Activated CD8-positive, alpha-beta memory T cell treated with anti-CD3 and anti-CD28 coated beads, Interleukin-2, amount 50 U/mL, for 24 hours (primary cell): Measurements from ENCODE around the gene RSPH10B2.
"Not testable (repeated sequence)": the region's sequence is repeated elsewhere in the genome, so short reads cannot be mapped to it uniquely, and the experiment has no call there.

Source experiments
- DNase-seq: peaks from one replicate; pipeline ENCODE4 v3.0.0-alpha.2; 2020; ENCODE audit errors: extremely low read depth

Gene RSPH10B2

DNA sequence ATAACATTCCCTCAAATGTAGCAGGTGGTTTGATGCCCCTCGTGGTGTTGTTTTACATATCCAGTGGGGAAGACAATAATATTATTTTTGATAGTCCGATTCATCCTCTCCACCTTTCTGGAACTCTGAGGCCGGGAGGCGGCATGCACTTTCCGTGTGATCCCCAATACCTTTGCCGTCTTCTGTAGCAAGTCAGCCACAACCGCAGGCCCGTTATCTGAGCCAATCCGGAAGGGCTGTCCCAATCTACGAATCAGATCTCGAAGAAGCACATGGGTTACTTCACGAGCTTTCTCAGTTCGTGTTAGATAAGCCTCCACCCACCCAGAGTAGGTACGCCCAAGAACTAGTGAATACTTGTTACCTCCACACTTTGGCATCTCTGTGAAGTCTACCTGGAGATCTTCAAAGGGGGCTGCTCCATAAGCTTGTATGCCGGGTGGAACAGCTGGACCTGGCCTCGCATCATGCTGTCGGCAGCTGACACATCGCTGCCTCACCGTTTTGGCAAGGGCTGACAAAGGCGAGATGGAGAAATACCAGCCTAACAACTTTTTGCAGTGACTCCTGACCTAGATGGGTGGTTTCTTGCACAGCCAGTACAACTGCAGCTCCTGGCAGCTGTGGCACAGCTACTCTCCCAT is 88.5 kb downstream of the RSPH10B2 start:
- DNase-seq, result not testable (repeated sequence)

DNA sequence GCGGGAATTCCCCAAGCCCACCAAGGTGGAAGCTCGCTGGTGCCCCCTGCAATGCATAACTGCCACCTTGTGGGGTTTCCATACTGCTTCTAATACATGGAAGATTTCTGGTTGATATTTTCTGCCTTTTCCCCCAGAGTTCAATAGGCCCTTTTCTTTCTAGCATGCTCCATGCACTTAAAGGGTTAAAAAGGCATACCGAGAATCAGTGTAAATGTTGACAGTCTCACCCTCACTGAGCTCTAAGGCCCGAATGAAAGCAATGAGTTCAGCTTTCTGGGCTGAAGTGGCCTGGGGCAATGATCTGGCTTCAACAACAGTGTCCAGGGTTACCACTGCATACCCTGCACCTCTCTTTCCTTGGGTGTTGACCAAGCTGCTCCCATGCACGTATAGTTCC is 89.2 kb downstream of the RSPH10B2 start:
- not testable (repeated sequence) for DNase-seq

DNA sequence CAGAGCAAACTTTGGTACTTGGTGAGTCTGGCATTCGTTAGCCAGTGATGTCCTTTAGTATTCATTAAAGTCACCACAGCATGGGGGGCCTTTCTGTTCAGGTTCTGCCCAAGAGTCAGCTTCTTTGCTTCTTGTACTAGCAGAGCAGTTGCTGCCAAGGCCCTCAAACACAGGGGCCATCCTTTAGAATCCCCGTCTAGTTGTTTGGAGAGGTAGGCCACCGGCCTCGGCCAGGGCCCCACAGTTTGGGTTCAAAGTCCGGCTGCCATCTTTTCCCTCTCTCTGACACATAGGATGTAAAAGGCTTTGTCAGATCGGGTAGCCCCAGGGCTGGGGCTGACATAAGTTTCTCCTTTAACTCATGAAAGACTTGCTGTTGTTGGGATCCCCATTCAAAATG is 89.8 kb downstream of the RSPH10B2 start:
- DNase-seq, result not testable (repeated sequence)

DNA sequence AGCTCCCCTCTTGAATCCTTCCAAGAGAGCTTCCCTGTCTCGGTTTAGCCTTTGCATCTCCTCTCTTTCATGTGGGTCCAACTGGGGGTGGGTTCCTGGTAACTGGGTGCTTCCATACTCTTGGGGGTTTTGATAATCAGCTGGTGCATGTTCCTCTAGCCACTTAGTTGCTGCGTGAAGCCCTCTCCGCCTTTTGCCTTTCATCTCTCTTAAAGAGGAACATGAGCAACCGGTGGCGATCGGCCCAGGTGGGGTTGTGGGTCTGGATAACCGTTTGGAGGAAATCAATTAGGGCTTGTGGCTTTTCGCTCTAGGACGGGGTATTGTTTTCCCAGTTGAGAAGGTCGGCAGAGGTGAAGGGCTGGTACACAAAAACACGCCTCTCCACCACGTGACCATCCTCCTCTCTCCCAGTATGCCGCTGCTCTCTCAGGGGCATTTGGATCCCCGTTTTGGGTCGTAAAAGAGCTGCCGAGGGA is 92.1 kb downstream of the RSPH10B2 start:
- DNase-seq, result not testable (repeated sequence)

DNA sequence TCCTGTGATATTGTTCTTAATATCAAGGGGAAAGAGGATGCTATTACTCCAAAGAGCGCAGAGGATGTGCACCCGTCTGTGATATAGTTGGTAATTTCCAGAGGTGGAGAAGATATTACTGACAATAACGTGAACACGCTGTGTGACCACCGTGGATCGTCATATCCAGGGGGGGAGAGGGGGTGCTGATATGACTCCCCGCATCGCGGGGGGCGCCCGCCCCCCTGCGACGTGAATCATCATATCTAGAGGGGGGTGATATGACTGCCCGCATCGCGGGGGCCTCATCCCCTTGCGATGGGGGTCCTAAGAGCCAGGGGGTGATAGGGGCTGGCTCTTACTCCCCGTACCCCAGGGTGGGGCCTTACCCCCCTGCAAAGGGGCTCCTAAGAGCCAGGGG is 93.8 kb downstream of the RSPH10B2 start:
- DNase-seq, result not testable (repeated sequence)
